Keratinocyte (primary cell): ENCODE data around the gene KHNYN. TPM values are rescaled to one million over a fixed set of nuclear protein-coding genes. Genes with fewer than 3 reads are reported as not detected.

Experiments used
- DNase-seq: peaks from one replicate; pipeline ENCODE4 v3.0.0-alpha.2; 2011; ENCODE audit warnings: low read depth, missing footprints, low spot score
- FAIRE-seq: peaks from 2 replicates; lab custom pipeline; 2011; peaks lifted over from hg19 to GRCh38; lab: Jason Lieb, UNC
- H2AFZ ChIP-seq: 2 replicates; pipeline ENCODE4 v1.6.0; 2012; ENCODE audit warnings: low read length, control low read depth, inconsistent platforms; ENCODE audit not compliant: control insufficient read depth
- H3K27ac ChIP-seq: 2 replicates; pipeline ENCODE4 v1.5.1; 2011; ENCODE audit warnings: low read length; ENCODE audit not compliant: control insufficient read depth, insufficient read depth
- H3K27me3 ChIP-seq: 3 replicates; pipeline ENCODE4 v1.6.0; 2011; ENCODE audit warnings: low read length; ENCODE audit not compliant: control insufficient read depth, insufficient read depth; ENCODE audit errors: extremely low read depth
- H3K36me3 ChIP-seq, 2 experiments: 2 replicates in 1 of 2; 3 replicates in 1 of 2; pipeline ENCODE4 v1.5.1; 2011; ENCODE audit warnings: low read length in 2 of 2, mild to moderate bottlenecking in 1 of 2; ENCODE audit not compliant: control insufficient read depth in 2 of 2, insufficient read depth in 2 of 2; ENCODE audit errors: extremely low read depth in 1 of 2
- H3K4me1 ChIP-seq: 3 replicates; pipeline ENCODE4 v1.5.1; 2011; ENCODE audit warnings: low read length; ENCODE audit not compliant: control insufficient read depth, insufficient read depth; ENCODE audit errors: extremely low read depth
- H3K4me2 ChIP-seq: 3 replicates; pipeline ENCODE4 v1.6.0; 2011; ENCODE audit warnings: low read depth, low read length; ENCODE audit not compliant: control insufficient read depth, insufficient read depth; ENCODE audit errors: extremely low read depth
- H3K4me3 ChIP-seq, 3 experiments: fragments of 200-600 bp in 1 of 3; sonication (generic) in 1 of 3; 2 replicates in 2 of 3; 3 replicates in 1 of 3; pipeline ENCODE4 v1.5.1; 2011 to 2016; ENCODE audit warnings: low read length in 3 of 3, mild to moderate bottlenecking in 3 of 3, control low read depth in 2 of 3, inconsistent platforms in 1 of 3, low read depth in 1 of 3, mixed read lengths in 1 of 3, mixed run types in 1 of 3, moderate library complexity in 1 of 3; ENCODE audit not compliant: control insufficient read depth in 2 of 3, insufficient read depth in 2 of 3; ENCODE audit errors: extremely low read depth in 1 of 3
- H3K79me2 ChIP-seq: 2 replicates; pipeline ENCODE4 v1.6.0; 2012; ENCODE audit warnings: low read length; ENCODE audit not compliant: control insufficient read depth, insufficient read depth
- H3K9ac ChIP-seq: 3 replicates; pipeline ENCODE4 v1.6.0; 2011; ENCODE audit warnings: low read length; ENCODE audit not compliant: control insufficient read depth, insufficient read depth; ENCODE audit errors: extremely low read depth
- H3K9me1 ChIP-seq: 3 replicates; pipeline ENCODE4 v1.6.0; 2011; ENCODE audit warnings: low read length; ENCODE audit not compliant: control insufficient read depth, insufficient read depth; ENCODE audit errors: extremely low read depth
- H3K9me3 ChIP-seq: 2 replicates; pipeline ENCODE4 v1.5.1; 2012; ENCODE audit warnings: low read depth, low read length; ENCODE audit not compliant: control insufficient read depth
- H4K20me1 ChIP-seq: 3 replicates; pipeline ENCODE4 v1.6.0; 2011; ENCODE audit warnings: low read length; ENCODE audit not compliant: control insufficient read depth, insufficient read depth; ENCODE audit errors: extremely low read depth
- EZH2 ChIP-seq: IDR thresholded peaks from one replicate; pipeline ENCODE4 v1.6.1; 2012; ENCODE audit warnings: inconsistent platforms, mild to moderate bottlenecking, low read length, moderate library complexity
- dilution Hi-C: fragments of 300-500 bp; cut with MboI; formaldehyde crosslinking; loops from one replicate; pipeline ENCODE4 v1.7.0; 2020; ENCODE audit warnings: low sequenced_read_pairs; ENCODE audit not compliant: extremely low pct_ligation_motif_present
- polyA plus RNA-seq, 5 experiments: library from polyadenylated mRNA; depleted of rRNA in 3 of 5; stranded (reverse) in 3 of 5; stranded (forward) in 1 of 5; unstranded in 1 of 5; fragments of >200 nt; gene quantifications; 1 replicate in 1 of 5; 2 replicates in 3 of 5; 3 replicates in 1 of 5; pipeline versions ENCODE4 v1.2.1 to v1.2.3, GENCODE V29; 2011 to 2012; ENCODE audit warnings: missing spikeins in 2 of 5, low read depth in 1 of 5, low replicate concordance in 1 of 5
- TF ChIP-seq, protein P1 (sequence below), 3 experiments: IDR thresholded peaks in 1 of 3; conservative IDR thresholded peaks in 1 of 3; optimal IDR thresholded peaks in 1 of 3; 2 replicates in 2 of 3; 3 replicates in 1 of 3; pipeline versions ENCODE3 to v1.5.1; 2011; ENCODE audit warnings: low read length in 3 of 3, mild to moderate bottlenecking in 3 of 3, moderate library complexity in 2 of 3, control low read depth in 1 of 3, inconsistent platforms in 1 of 3; ENCODE audit not compliant: insufficient read depth in 2 of 3; ENCODE audit errors: extremely low read depth in 1 of 3

The KHNYN gene
- polyA plus RNA-seq, 1 donor (not counting 4 experiments of a cell fraction or from before 2014, with no cell fraction given), result 26.0 TPM

DNA sequence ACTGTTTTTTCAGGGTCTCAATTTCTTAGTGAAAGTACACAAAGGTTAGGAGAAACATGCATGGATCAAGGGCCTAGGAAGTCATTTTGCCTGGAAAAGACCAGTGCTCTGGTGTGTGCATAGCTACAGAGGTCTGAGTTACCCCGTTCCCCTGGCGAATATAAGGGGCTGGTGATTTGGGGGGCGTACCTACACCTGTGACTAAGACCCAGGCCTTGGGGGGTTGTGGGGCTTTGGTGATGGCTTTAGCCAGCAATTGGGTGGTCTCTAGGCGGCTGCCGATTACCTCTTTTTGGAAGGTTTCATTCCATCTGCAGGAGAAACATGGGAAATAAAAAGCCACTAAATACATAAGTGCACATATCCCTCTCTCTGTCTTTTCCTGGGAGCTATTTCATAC is 11.7 kb downstream of the KHNYN start:
- dilution Hi-C loops, result no loop called here
- H3K4me1 ChIP-seq, result peaks cover 12% of the 10 kb centered on the region
- TF ChIP-seq, protein P1, sequence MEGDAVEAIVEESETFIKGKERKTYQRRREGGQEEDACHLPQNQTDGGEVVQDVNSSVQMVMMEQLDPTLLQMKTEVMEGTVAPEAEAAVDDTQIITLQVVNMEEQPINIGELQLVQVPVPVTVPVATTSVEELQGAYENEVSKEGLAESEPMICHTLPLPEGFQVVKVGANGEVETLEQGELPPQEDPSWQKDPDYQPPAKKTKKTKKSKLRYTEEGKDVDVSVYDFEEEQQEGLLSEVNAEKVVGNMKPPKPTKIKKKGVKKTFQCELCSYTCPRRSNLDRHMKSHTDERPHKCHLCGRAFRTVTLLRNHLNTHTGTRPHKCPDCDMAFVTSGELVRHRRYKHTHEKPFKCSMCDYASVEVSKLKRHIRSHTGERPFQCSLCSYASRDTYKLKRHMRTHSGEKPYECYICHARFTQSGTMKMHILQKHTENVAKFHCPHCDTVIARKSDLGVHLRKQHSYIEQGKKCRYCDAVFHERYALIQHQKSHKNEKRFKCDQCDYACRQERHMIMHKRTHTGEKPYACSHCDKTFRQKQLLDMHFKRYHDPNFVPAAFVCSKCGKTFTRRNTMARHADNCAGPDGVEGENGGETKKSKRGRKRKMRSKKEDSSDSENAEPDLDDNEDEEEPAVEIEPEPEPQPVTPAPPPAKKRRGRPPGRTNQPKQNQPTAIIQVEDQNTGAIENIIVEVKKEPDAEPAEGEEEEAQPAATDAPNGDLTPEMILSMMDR (optimal IDR thresholded peaks at IDR 0.05 in 1 of 3, IDR thresholded peaks at IDR 0.05 in 1 of 3, conservative IDR thresholded peaks at IDR 0.05 in 1 of 3; ENCODE audit: extremely low read depth in 1 of 3, insufficient read depth in 2 of 3, low read length in 3 of 3), result no peak
- TF ChIP-seq EZH2, result no peak
- peaks cover 21% of the 10 kb centered on the region for H3K79me2 ChIP-seq
- no peak overlapping the region for H2AFZ ChIP-seq
- DNase-seq, result no peak
- H3K4me2 ChIP-seq, result peak overlapping the region; percentile 74
- H3K36me3 ChIP-seq, result peaks cover 31 to 52% of the 10 kb centered on the region in 2 experiments
- no peaks in the 10 kb centered on the region for H3K27me3 ChIP-seq
- no peak for FAIRE-seq
- peak overlapping the region; percentile 61 to 97 (median 69) for H3K4me3 ChIP-seq
- H4K20me1 ChIP-seq, result no peaks in the 10 kb centered on the region
- H3K27ac ChIP-seq, result peak overlapping the region; percentile 90
- H3K9me1 ChIP-seq, result no peaks in the 10 kb centered on the region
- H3K9me3 ChIP-seq, result no peaks in the 10 kb centered on the region
- H3K9ac ChIP-seq, result peak overlapping the region; percentile 90

DNA sequence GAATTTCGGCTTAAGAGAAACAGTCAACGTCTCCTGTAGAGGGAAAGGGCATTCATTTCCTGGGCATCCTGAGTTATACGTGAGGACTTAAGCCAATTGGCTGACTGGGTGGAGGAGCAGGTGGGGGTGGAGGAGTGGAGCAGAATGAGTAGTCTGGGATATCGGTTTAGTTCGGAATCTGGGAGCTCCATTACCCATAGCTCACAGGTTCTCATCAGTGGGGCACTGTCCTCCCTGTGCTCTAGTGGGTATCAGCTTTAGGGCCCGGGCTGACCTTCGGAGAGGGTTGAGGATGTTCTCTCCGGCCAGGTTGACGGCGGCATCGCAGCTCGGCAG is 12.1 kb downstream of the KHNYN start:
- peaks cover 12% of the 10 kb centered on the region for H3K4me1 ChIP-seq
- no peaks in the 10 kb centered on the region for H3K27me3 ChIP-seq
- H4K20me1 ChIP-seq, result no peaks in the 10 kb centered on the region
- H2AFZ ChIP-seq, result peak overlapping the region; percentile 85
- dilution Hi-C loops, result no loop called here
- peaks cover 29 to 51% of the 10 kb centered on the region in 2 experiments for H3K36me3 ChIP-seq
- TF ChIP-seq, protein P1 (optimal IDR thresholded peaks at IDR 0.05 in 1 of 3, IDR thresholded peaks at IDR 0.05 in 1 of 3, conservative IDR thresholded peaks at IDR 0.05 in 1 of 3; ENCODE audit: extremely low read depth in 1 of 3, insufficient read depth in 2 of 3, low read length in 3 of 3), result no peak
- TF ChIP-seq EZH2, result no peak
- H3K9me1 ChIP-seq, result no peaks in the 10 kb centered on the region
- peaks cover 21% of the 10 kb centered on the region for H3K79me2 ChIP-seq
- peak overlapping the region; percentile 90 for H3K27ac ChIP-seq
- no peak for FAIRE-seq
- peak overlapping the region; percentile 61 to 97 (median 69) for H3K4me3 ChIP-seq
- H3K9ac ChIP-seq, result peak overlapping the region; percentile 90
- peak overlapping the region; percentile 74 for H3K4me2 ChIP-seq
- no peaks in the 10 kb centered on the region for H3K9me3 ChIP-seq
- DNase-seq, result no peak
